ENCODE results near the gene MAGI1.

Gene MAGI1

DNA sequence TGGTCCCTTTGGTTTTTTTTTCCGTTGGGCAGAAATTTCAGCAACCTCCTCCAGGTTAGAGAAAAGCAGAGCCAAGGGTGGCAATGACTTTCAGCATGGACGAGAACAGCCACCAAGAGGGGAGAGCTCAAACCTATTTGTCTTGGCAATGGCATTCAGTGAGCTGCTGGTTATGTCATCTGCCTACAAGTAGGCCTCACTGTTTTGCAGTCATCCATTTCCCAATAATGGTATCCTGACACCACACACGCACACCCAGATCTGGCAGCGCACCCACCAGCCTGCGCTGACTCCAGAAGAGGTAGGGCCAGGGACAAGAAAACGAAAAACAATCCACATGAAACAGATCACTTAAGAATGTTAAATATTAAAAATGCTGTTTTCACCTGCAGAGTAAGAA is 92.3 kb downstream of the MAGI1 start:
- DNase-seq (no peak), ATAC-seq (replicated peaks) (no peak)
- Mint-ChIP-seq H3K9me3 (no peaks in the 10 kb centered on the region), H3K36me3 (no peaks in the 10 kb centered on the region), H3K4me3 (no peak overlapping the region), H3K27me3 (peaks cover 0 to 3% of the 10 kb centered on the region in 2 donors), H3K27ac (no peak overlapping the region), H3K4me1 (no peaks in the 10 kb centered on the region)

DNA sequence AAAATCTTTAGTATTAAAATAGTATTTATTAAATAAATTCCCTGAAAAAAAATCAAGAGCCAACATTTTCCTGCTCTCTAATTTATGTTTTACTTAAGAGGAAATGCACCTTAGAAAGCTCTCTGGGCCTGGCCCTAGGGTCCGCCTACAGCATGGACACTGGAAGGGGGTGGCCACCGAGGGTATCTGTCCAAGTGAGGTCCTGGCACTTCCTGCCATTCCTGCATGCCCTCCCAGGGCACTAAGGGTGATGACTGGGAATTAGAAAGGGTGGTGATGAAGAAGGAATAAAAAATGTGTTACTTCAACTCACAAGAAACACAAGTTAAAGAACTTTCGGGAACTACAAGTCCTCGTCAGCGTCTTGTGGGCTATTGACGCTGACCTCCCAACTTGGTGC is 92.8 kb downstream of the MAGI1 start:
- Mint-ChIP-seq H3K36me3 (no peaks in the 10 kb centered on the region), H3K27me3 (peaks cover 0 to 3% of the 10 kb centered on the region in 2 donors), H3K4me1 (no peaks in the 10 kb centered on the region), H3K27ac (no peak overlapping the region), H3K9me3 (no peaks in the 10 kb centered on the region), H3K4me3 (no peak overlapping the region)
- ATAC-seq (replicated peaks) (no peak), DNase-seq (no peak)

- no peaks in the 10 kb centered on the region for H3K36me3 Mint-ChIP-seq
- no peaks in the 10 kb centered on the region for H3K27me3 Mint-ChIP-seq
- H3K4me1 Mint-ChIP-seq = no peaks in the 10 kb centered on the region
- no peak overlapping the region for H3K27ac Mint-ChIP-seq
- H3K4me3 Mint-ChIP-seq = no peak overlapping the region
- no peak for DNase-seq
- H3K9me3 Mint-ChIP-seq = no peaks in the 10 kb centered on the region
- no peak for ATAC-seq (replicated peaks)
Measured at GRCh38 chr3:65945480-65945879, 93.2 kb downstream of the MAGI1 start.

DNA sequence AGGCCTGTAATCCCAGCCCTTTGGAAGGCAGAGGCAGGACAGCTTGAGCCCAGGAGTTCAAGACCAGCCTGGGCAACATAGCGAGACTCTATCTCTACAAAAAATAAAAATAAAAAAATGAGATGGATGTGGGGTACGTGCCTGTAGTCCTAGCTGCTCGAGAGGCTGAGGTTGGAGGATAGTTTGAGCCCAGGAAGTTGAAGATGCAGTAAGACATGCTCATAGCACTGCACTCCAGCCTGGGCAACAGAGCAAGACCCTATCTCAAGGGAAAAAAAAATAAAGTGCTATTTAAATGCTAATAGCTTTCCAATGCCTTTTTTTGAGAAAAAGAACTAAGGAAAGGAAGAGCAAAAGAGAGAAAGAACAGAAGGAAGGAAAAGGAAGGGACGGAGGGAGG is 94.5 kb downstream of the MAGI1 start:
- H3K4me3 Mint-ChIP-seq = no peak overlapping the region
- DNase-seq = no peak
- H3K27me3 Mint-ChIP-seq = no peaks in the 10 kb centered on the region
- ATAC-seq (replicated peaks) = no peak
- no peaks in the 10 kb centered on the region for H3K36me3 Mint-ChIP-seq
- no peak overlapping the region for H3K27ac Mint-ChIP-seq
- H3K9me3 Mint-ChIP-seq = no peaks in the 10 kb centered on the region
- no peaks in the 10 kb centered on the region for H3K4me1 Mint-ChIP-seq

DNA sequence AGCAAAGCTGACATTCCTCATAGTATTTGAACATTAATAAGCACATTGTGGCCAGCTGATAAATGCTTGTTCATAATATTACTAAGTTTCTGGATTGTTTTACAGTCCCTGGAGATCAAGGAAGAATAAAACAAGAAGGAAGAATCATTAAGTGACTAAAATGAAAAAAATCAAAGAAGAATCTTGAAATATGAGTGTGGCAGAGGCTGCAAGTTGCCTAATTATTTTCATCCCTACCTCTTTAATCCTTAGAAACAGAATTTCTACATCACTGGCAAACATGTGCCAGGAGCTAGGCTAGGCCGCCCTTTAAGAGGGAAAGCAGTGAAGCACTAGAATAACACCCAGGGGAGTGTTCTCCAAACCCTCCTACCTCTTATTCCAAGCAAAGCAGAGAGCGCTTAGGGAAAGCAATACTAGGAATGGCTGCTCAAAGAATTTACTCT is 98.9 kb downstream of the MAGI1 start:
- no peaks in the 10 kb centered on the region for H3K4me1 Mint-ChIP-seq
- DNase-seq (no peak), ATAC-seq (replicated peaks) (no peak)
- H3K27ac Mint-ChIP-seq = no peak overlapping the region
- H3K36me3 Mint-ChIP-seq = no peaks in the 10 kb centered on the region
- H3K4me3 Mint-ChIP-seq = no peak overlapping the region
- H3K9me3 Mint-ChIP-seq = peaks cover 3% of the 10 kb centered on the region in 2 donors
- no peaks in the 10 kb centered on the region for H3K27me3 Mint-ChIP-seq

DNA sequence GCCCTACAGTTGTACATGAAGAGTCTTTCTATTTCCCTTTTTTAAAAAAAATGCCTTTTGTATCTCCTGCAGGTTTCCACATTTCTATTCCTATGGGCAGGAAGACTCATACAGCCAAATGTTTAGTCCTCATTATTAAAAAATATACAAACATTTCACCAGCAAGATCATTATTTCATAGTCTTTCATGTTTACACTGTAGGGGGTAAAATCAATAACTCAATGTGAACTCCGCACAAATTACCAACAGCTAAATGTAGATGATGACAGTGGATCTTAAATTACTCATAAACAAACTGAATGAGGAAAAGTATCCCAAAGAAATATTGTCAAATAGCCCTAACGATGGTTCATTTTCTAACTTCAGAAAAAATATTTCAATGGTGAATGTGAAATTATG is 99.5 kb downstream of the MAGI1 start:
- Mint-ChIP-seq H3K4me3 (no peak overlapping the region), H3K27ac (no peak overlapping the region), H3K27me3 (no peaks in the 10 kb centered on the region), H3K36me3 (no peaks in the 10 kb centered on the region), H3K9me3 (peaks cover 4 to 5% of the 10 kb centered on the region in 2 donors), H3K4me1 (no peaks in the 10 kb centered on the region)
- DNase-seq (no peak), ATAC-seq (replicated peaks) (no peak)

DNA sequence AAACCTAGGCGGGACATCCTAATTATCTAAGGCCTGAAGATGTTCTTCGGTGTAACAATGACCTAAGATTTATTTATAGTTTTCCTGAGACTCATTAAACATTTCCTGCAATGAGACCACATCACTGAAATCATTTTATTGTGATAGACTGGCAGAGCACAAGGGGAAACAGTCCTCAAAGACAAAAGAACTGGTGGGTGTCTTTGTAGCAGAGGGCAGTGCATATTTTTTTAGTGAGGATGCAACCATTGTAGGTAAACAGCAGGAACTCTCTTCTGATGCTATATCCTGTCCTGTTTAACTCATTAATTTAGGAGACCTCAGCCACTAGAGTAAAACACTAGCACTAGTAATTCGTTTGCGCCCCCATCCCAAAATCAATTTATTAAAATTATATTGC is 100.0 kb downstream of the MAGI1 start:
- H3K9me3 Mint-ChIP-seq = peaks cover 4 to 5% of the 10 kb centered on the region in 2 donors
- H3K4me3 Mint-ChIP-seq = no peak overlapping the region
- no peaks in the 10 kb centered on the region for H3K4me1 Mint-ChIP-seq
- DNase-seq (no peak), ATAC-seq (replicated peaks) (no peak)
- H3K27me3 Mint-ChIP-seq = no peaks in the 10 kb centered on the region
- no peaks in the 10 kb centered on the region for H3K36me3 Mint-ChIP-seq
- H3K27ac Mint-ChIP-seq = no peak overlapping the region

- no peaks in the 10 kb centered on the region for H3K27me3 Mint-ChIP-seq
- peaks cover 7 to 9% of the 10 kb centered on the region in 2 donors for H3K9me3 Mint-ChIP-seq
- H3K36me3 Mint-ChIP-seq = no peaks in the 10 kb centered on the region
- no peak overlapping the region for H3K4me3 Mint-ChIP-seq
- DNase-seq (no peak), ATAC-seq (replicated peaks) (no peak)
- H3K4me1 Mint-ChIP-seq = no peaks in the 10 kb centered on the region
- no peak overlapping the region for H3K27ac Mint-ChIP-seq
Measured at GRCh38 chr3:65938147-65938546, 100.6 kb downstream of the MAGI1 start.

DNA sequence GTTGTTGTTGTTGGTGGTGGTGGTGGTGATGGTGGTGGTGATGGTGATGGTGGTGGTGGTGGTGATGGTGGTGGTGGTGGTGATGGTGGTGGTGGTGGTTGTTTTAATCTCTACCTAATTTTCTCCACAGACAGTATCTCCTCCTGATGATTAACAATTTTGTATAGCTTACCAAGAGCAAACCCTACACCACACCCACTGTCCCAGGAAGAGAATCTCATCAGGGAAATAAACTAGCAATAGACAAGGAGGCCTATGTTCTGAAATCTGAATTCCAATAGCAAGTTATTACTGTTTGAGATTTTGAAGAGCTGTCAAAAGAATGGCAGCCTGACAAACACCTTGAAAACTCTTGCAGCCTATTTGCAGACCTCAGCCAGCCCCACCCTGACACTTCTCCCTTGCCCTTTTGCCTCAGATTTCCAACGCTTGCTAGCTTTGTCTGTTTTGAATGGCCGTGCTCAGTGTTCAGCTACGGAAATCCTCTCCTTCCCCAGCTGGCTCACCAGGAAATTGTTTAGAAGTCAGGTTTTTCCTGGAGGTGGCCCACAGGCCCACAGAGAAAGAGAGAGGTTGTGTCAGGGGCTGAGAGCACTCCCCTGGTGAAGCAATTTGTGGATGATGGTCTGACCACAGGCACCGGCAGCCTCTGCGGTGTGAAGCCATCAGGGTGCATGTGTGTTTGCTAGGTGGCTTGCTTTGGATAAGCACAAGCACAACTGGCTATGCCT is 101.6 kb downstream of the MAGI1 start:
- H3K36me3 Mint-ChIP-seq = no peaks in the 10 kb centered on the region
- no peak overlapping the region for H3K27ac Mint-ChIP-seq
- H3K4me1 Mint-ChIP-seq = no peaks in the 10 kb centered on the region
- no peak overlapping the region for H3K4me3 Mint-ChIP-seq
- no peaks in the 10 kb centered on the region for H3K27me3 Mint-ChIP-seq
- H3K9me3 Mint-ChIP-seq = peaks cover 9% of the 10 kb centered on the region in 2 donors
- ATAC-seq (replicated peaks) (no peak), DNase-seq (no peak)

GRCh38 chr3:65935724-65936123 is 103.0 kb downstream of the MAGI1 start:
- no peaks in the 10 kb centered on the region for H3K36me3 Mint-ChIP-seq
- H3K27ac Mint-ChIP-seq = no peak overlapping the region
- H3K4me3 Mint-ChIP-seq = no peak overlapping the region
- peaks cover 9 to 11% of the 10 kb centered on the region in 2 donors for H3K9me3 Mint-ChIP-seq
- no peaks in the 10 kb centered on the region for H3K27me3 Mint-ChIP-seq
- DNase-seq (no peak), ATAC-seq (replicated peaks) (no peak)
- no peaks in the 10 kb centered on the region for H3K4me1 Mint-ChIP-seq

GRCh38 chr3:65930648-65931047 is 108.1 kb downstream of the MAGI1 start:
- H3K4me3 Mint-ChIP-seq = no peak overlapping the region

GRCh38 chr3:65928110-65928509 is 110.6 kb downstream of the MAGI1 start:
- H3K4me3 Mint-ChIP-seq = no peak overlapping the region
- no peaks in the 10 kb centered on the region for H3K4me1 Mint-ChIP-seq
- H3K9me3 Mint-ChIP-seq = peaks cover under 1 to 5% of the 10 kb centered on the region in 2 donors
- no peaks in the 10 kb centered on the region for H3K27me3 Mint-ChIP-seq
- H3K27ac Mint-ChIP-seq = no peak overlapping the region
- DNase-seq (no peak), ATAC-seq (replicated peaks) (no peak)
- no peaks in the 10 kb centered on the region for H3K36me3 Mint-ChIP-seq

More at GRCh38 chr3:65930648-65931047, 108.1 kb downstream of the MAGI1 start:
- DNase-seq (no peak), ATAC-seq (replicated peaks) (no peak)
- Mint-ChIP-seq H3K4me1 (no peaks in the 10 kb centered on the region), H3K36me3 (no peaks in the 10 kb centered on the region), H3K27ac (no peak overlapping the region), H3K9me3 (peaks cover 9 to 12% of the 10 kb centered on the region in 2 donors), H3K27me3 (no peaks in the 10 kb centered on the region)

GRCh38 chr3:65927576-65927975 is 111.1 kb downstream of the MAGI1 start:
- Mint-ChIP-seq H3K9me3 (peaks cover 0 to 5% of the 10 kb centered on the region in 2 donors), H3K36me3 (no peaks in the 10 kb centered on the region), H3K27me3 (no peaks in the 10 kb centered on the region), H3K27ac (no peak overlapping the region), H3K4me3 (no peak overlapping the region), H3K4me1 (no peaks in the 10 kb centered on the region)
- ATAC-seq (replicated peaks) = no peak
- no peak for DNase-seq

DNA sequence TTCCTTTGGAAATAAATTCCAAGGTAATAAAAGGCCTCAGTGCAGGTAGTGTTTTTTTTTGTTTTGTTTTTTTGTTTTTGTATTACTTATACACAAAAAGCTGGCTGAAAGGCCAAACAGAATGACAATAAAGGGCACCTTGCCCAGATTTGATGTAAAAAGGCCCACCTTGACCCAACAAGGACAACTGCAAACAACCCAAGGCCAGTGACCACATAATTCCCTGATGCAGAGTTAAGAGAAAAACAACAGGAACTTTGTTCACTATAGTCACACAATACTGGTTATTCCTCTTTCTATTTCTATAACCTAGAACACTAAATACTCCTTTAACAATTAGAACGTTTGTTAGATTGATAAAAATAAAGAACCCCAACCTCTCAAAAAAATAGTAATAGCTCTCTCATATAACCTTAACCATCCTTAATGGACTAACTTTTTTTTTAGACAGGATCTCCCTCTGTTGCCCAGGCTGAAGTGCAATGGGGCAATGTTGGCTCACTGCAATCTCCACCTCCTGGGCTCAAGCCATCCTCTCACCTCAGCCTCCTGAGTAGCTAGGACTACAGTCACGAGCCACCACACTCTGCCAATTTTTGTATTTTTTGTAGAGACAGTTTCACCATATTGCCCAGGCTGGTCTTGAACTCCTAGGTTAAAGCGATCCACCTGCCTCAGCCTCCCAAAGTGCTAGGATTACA is 113.3 kb downstream of the MAGI1 start:
- no peak overlapping the region for H3K27ac Mint-ChIP-seq
- no peak for ATAC-seq (replicated peaks)

GRCh38 chr3:65924762-65925161 is 114.0 kb downstream of the MAGI1 start:
- Mint-ChIP-seq H3K4me3 (no peak overlapping the region), H3K36me3 (no peaks in the 10 kb centered on the region), H3K9me3 (peaks cover 1 to 3% of the 10 kb centered on the region in 2 donors), H3K27me3 (no peaks in the 10 kb centered on the region), H3K27ac (no peak overlapping the region), H3K4me1 (no peaks in the 10 kb centered on the region)
- no peak for ATAC-seq (replicated peaks)
- no peak for DNase-seq

More for the DNA sequence above, 113.3 kb downstream of the MAGI1 start:
- Mint-ChIP-seq H3K4me3 (no peak overlapping the region), H3K27me3 (no peaks in the 10 kb centered on the region), H3K4me1 (no peaks in the 10 kb centered on the region), H3K36me3 (no peaks in the 10 kb centered on the region), H3K9me3 (peaks cover 3% of the 10 kb centered on the region in 2 donors)
- no peak for DNase-seq
